ENCODE measurements around the gene ADAMTS17.

Gene ADAMTS17

DNA sequence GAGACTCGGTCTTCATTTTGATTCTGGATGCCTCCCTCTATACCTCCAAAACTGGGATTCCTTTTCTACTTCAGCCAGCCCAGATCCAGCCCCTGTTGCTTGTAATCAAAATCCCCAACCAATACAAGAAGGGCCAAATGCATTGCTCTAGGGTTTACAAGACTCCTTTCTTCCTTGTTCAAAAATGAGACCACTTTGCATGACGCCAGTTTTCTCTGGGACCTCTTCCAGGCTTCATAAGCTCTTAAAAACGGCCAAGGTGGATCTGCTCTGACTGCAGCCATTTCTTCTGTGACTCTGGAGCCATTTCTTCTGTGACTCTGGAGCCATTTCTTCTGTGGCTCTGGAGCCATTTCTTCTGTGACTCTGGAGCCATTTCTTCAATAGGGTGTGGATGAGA lies 71.9 kb downstream of the ADAMTS17 start:
- TF ChIP-seq, protein P1, sequence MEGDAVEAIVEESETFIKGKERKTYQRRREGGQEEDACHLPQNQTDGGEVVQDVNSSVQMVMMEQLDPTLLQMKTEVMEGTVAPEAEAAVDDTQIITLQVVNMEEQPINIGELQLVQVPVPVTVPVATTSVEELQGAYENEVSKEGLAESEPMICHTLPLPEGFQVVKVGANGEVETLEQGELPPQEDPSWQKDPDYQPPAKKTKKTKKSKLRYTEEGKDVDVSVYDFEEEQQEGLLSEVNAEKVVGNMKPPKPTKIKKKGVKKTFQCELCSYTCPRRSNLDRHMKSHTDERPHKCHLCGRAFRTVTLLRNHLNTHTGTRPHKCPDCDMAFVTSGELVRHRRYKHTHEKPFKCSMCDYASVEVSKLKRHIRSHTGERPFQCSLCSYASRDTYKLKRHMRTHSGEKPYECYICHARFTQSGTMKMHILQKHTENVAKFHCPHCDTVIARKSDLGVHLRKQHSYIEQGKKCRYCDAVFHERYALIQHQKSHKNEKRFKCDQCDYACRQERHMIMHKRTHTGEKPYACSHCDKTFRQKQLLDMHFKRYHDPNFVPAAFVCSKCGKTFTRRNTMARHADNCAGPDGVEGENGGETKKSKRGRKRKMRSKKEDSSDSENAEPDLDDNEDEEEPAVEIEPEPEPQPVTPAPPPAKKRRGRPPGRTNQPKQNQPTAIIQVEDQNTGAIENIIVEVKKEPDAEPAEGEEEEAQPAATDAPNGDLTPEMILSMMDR (conservative IDR thresholded peaks at IDR 0.05): no peak

DNA sequence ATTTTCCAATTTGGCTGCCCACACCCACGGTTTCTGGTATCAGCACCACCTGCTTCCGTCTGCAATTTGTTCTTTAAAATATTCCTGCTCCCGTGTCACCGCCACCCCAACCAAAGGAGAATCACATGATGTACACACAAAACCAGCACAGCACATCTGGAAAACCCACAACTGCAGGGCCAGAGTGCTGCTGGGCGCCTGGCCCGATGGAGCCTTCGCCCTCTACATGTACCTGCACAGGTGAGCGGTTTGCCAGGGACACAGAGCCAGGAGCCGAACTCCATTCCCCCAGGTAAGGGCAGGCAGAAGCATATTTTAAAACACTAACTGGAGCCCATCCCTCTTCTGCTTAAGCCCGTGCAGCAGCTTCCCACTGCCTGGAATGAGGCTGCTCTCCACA lies 75.6 kb downstream of the ADAMTS17 start:
- no peak overlapping the region for H3K27ac ChIP-seq
- TF ChIP-seq, protein P1 (conservative IDR thresholded peaks at IDR 0.05): no peak

More for the DNA sequence above, 71.9 kb downstream of the ADAMTS17 start:
- no peak overlapping the region for H3K27ac ChIP-seq

DNA sequence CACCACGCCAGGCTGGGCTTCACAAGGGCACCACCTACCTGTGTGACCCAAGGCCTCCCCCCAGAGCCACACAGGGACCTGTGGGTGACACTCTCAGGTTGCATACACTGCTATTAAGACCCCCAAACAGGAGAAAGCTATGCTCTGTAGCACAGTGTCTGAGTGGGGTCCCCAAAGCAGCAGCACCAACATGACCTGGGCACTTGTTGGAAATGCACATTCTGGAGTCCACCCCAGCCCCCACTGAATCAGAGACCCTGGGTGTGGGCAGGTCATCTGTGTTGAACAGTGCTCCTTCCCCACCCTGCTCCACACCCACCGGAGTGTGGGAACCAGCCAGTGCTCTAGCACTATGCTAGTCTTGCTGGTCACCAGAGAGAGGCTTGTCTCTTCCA lies 76.1 kb downstream of the ADAMTS17 start:
- TF ChIP-seq, protein P1 (conservative IDR thresholded peaks at IDR 0.05): no peak
- no peak overlapping the region for H3K27ac ChIP-seq

DNA sequence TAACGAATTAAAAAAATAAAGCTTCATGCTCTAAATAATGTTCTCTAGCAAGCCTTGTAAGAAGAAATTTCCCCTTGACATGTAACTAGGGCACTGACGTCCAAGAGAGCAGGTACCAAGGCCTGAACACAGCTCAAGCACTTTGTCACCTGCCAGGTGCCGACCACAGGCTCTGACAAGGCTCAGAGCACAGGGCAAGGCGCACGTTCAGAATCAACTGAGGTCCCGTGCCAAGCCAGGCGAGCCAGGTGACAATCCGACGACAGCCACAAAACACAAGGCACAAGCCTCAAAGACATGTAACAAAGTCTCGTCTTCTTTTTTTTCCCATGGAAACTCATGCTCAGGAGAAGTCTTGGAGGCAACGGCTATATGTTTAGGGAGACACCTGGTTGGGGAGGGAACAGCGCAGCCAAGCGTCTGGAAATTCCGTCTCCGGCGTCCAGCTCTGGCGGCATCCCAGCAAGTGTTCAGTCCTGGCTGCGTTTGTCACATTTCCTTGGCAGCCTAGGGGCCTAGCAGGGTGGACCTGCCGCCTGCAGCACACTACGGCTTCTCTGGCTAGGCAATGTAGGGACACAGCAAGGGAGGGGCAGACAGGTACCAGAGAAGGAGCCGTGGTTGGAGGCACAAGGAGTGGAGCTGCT lies 76.7 kb downstream of the ADAMTS17 start:
- TF ChIP-seq, protein P1 (conservative IDR thresholded peaks at IDR 0.05): no peak

DNA sequence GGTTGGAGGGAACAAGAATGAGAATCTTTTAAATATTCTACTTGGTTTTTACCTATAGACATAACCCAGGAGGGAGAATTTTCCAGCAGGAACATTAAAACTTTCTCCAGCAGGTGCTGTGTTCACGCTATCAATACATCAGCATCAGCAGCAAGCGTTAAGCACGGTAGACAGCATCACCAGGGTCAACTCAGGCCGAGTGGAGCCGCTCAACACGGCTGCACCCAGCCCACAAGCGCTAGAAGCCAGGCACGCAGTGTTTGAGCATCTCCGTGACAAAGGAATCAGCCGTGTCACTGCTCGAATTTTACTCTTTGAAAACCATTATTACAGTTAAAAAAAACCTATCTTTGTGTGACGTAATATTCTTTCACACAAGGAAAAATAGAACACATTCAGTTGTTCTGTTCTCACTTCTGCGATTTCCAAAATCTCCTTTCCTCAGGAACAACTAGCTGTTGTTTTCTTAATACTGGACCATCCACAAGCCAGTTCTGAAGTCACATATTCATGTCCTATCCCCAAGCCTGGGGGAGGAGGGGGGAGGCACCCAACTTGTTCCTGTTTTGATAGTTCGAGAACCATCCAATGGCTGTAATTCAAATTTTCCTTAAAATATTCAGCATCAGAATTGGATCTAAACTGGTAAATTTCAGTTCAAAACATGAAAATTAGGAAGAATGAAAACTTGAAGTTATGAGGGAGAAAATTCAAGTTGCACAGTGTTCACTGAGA lies 77.9 kb downstream of the ADAMTS17 start:
- H3K27ac ChIP-seq: no peak overlapping the region

More for the DNA sequence above, 76.7 kb downstream of the ADAMTS17 start:
- no peak overlapping the region for H3K27ac ChIP-seq

DNA sequence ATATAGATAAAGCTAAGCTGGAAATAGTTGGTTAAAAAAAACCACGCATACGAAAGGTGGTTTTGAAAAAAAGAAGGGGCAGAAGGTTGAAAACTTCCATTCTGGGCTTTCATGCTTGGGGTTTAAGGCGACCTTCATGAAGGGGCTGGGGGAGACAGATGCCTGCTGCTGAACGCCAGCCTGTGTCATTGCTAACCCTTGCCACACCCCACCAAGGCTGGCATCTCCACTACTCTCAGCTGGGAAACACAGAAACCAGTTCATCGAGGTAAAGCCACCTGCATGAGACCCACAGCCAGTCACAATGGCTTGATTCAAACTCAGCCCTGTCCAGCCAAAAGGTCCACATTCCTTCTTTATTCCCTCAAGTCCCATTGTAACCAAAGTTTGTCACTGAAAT lies 78.7 kb downstream of the ADAMTS17 start:
- TF ChIP-seq, protein P1 (conservative IDR thresholded peaks at IDR 0.05): no peak
- H3K27ac ChIP-seq: no peak overlapping the region

More for the DNA sequence above, 77.9 kb downstream of the ADAMTS17 start:
- TF ChIP-seq, protein P1 (conservative IDR thresholded peaks at IDR 0.05): no peak

DNA sequence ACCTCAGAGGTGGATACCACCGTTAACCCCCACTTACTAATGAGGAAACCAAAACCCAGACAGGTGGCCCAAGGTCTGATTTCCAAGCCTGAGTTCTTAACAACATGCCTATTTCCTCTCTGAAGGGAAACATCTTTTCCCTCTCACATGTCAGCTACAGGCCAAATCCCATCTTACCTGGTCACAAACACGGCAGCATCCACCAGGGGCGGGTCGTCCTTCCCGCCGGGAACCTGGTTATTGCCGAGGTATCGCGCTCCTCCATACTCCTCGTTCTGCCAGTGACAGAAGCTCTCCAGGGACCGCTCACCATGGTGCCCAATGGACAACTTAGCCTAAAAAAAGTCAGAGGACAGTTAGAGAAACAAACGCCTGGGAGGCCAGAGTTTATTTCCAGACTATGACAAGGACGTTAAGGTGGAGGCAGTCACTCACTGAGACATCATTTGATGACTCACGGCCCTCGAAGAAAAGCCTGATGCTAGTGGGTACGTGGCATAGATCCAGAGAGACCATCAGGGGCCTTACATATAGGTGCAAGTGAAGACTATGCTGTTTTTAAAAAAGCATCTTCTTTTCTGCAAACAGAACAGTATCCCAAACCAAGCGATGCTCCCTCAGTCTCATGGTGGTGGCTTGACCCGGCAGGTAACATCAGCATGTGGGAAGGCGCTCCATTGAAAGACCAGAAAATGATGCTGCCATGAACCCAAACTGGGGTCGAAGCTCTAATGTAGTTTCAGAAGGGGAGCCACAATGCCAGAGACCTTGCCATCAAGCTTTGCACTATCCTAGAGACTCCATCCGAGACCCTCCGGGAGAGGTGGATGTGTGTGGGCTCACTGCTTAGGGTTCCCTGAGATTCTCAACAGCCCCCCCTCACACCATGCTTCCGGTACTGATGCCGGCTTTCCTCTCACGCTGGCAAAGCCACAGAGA lies 80.2 kb downstream of the ADAMTS17 start:
- H3K27ac ChIP-seq: no peak overlapping the region
- TF ChIP-seq, protein P1 (conservative IDR thresholded peaks at IDR 0.05): no peak

Measured in VCaP (cell line).